Right atrium auricular region (tissue), 2 donors: ENCODE results near the gene SCRN3. TPM values are rescaled to one million over a fixed set of nuclear protein-coding genes. Genes with fewer than 3 reads are reported as not detected.

ENCODE experiments used
- DNase-seq: peaks from one replicate; pipeline ENCODE4 v3.0.0-alpha.2; 2019; ENCODE audit warnings: low spot score
- H3K27ac ChIP-seq, 2 donors: fragments of 200-600 bp; sonication (generic); 1 replicate in 1 of 2; 2 replicates in 1 of 2; pipeline ENCODE4 v1.5.1; 2016 to 2019
- H3K27me3 ChIP-seq, 2 donors: fragments of 200-600 bp; sonication (generic); one replicate each; pipeline versions ENCODE4 v1.5.1 to v1.6.0; 2017 to 2019
- H3K36me3 ChIP-seq: fragments of 200-600 bp; sonication (generic); one replicate; pipeline ENCODE4 v1.5.1; 2016
- H3K4me1 ChIP-seq, 2 donors: fragments of 200-600 bp; sonication (generic); one replicate each; pipeline versions ENCODE4 v1.5.1 to v1.6.0; 2017 to 2019
- H3K4me3 ChIP-seq, 2 donors: fragments of 200-600 bp; sonication (generic); 1 replicate in 1 of 2; 2 replicates in 1 of 2; pipeline ENCODE4 v1.5.1; 2017 to 2019; ENCODE audit warnings: mild to moderate bottlenecking in 1 of 2, moderate library complexity in 1 of 2
- H3K9me3 ChIP-seq, 2 donors: fragments of 200-600 bp; sonication (generic); one replicate each; pipeline ENCODE4 v1.5.1; 2019
- CTCF ChIP-seq, 2 donors: fragments of 200-600 bp; sonication (generic); IDR thresholded peaks; one replicate each; pipeline ENCODE4 v1.5.1; 2019; ENCODE audit warnings: antibody characterized with exemption in 2 of 2
- total RNA-seq, 2 donors: library from RNA; depleted of rRNA; stranded (reverse); fragments of >200 nt; gene quantifications; one replicate each; pipeline ENCODE4 v1.1.0, GENCODE V29; 2016

SCRN3 gene
- total RNA-seq, 2 donors from 2014 or later: 11.4 to 23.5 TPM

GRCh38 chr2:174477759-174478158, 82.2 kb downstream of the SCRN3 start:
- TF ChIP-seq CTCF (IDR thresholded peaks at IDR 0.05): no peak
- H3K9me3 ChIP-seq: no peaks in the 10 kb centered on the region
- no peaks in the 10 kb centered on the region for H3K27me3 ChIP-seq
- DNase-seq: no peak
- H3K27ac ChIP-seq: no peak overlapping the region
- peaks cover 10% of the 10 kb centered on the region for H3K36me3 ChIP-seq
- no peaks in the 10 kb centered on the region for H3K4me1 ChIP-seq
- no peak overlapping the region for H3K4me3 ChIP-seq

Other genes starting within 250 kb of the SCRN3 start
- 10 to 100 TPM; 43.8 to 56.7 TPM for gene OLA1, start 147.2 kb upstream of the SCRN3 start, total RNA-seq
- not detected for gene SP9, start 60.8 kb upstream of the SCRN3 start, total RNA-seq
- 10 to 100 TPM; 10.1 to 13.7 TPM for gene GPR155, start 91.3 kb downstream of the SCRN3 start, total RNA-seq
- 10 to 100 TPM; 12.3 to 17.5 TPM for gene WIPF1, start 202.1 kb downstream of the SCRN3 start, total RNA-seq